NCI-H2196 treated with DMSO at 0.1 percent for 48 hours (cell line): ENCODE data around the gene ZNF618.
A peak's percentile ranks its signal among the peaks of the same experiment; 100 is the strongest.

Source experiments
- DNase-seq: peaks from one replicate; lab custom pipeline; 2025; ENCODE audit not compliant: unreplicated experiment; lab: John Stamatoyannopoulos, UW

ZNF618 gene

GRCh38 chr9:113910036-113910639 lies 34.0 kb downstream of the ZNF618 start:
- peak; percentile 89 for DNase-seq

DNA sequence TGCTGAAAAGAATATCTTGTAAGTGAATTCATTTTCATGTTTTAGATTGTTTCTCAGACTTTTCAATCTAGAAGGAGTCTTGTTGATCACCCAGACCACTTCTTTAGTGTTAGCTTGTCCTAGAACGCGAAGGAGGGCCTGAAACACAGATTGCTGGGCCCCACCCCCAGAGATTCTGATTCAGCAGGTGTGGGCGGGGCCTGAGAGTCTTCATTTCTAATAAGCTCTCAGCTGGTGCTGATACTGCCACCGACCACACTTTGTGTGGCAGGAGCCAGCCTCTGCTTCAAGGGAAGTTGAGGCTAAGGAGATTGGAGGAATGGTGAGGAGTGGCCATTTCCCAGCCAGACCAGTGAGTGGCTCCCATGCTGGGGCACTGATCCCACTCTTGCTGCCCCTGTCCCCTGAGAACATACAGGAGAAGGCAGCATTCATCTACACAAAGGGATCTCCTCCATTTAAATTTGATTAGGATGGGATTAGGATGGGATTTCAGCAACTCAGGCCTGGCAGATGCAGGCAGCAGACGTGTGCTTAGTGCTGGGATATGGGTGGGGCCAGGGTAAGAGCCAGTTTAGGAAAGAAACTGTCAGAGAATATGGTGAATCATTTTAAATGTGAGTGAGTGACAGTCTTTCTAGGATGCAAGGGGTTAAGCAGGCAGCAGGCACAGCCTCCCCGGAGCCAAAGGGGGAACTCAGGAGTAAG lies 35.9 kb downstream of the ZNF618 start:
- DNase-seq = no peak

- no peak for DNase-seq
These were observed 36.7 kb downstream of the ZNF618 start for GRCh38 chr9:113912816-113913215.

- DNase-seq = no peak
These were observed 37.5 kb downstream of the ZNF618 start for GRCh38 chr9:113913426-113914195.

DNA sequence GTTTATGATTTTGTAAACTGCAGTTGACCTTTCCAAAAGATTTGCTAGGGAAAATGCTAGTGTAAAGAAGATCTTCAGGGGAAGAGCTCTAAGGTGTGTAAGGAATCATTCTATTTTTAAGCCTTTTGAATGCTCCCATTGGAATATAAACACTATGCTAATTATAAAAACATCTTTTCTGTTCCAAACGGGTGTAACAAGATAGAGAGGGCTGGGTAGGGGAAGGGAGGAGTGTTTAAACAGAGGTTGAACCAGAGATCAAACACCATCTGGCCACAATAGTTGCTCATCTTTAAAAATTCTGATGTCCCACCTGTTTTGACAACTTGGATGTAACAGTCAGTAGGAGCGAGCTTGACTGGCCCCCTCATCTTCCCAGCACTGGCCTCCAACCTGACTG lies 38.4 kb downstream of the ZNF618 start:
- DNase-seq = no peak

GRCh38 chr9:113915817-113916434 lies 39.8 kb downstream of the ZNF618 start:
- DNase-seq = no peak

- no peak for DNase-seq
These were observed 40.8 kb downstream of the ZNF618 start for GRCh38 chr9:113916931-113917330.

- no peak for DNase-seq
These were observed 42.7 kb downstream of the ZNF618 start for GRCh38 chr9:113918697-113919350.

DNA sequence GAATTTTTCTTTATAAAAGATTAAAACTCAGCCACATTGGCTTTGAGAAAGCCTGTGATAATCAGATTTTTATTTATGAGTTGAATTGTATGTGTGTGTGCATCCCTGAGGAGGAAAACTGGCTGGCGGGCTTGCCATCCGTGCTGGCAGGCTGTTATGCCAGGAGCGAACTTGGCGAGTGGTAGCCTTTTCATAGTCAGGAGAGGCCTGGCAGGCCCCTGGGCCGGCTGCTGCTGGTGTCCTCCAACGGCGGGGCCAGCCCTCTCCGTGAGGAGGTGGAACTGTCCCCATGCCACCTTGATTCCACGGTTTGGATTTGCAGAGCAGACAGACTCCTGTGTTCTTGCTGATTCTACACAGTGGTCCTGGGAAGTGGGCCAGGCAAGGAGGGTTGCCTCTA lies 43.3 kb downstream of the ZNF618 start:
- no peak for DNase-seq

- no peak for DNase-seq
These were observed 43.8 kb downstream of the ZNF618 start for GRCh38 chr9:113919871-113920270.

- no peak for DNase-seq
These were observed 44.8 kb downstream of the ZNF618 start for GRCh38 chr9:113920872-113921271.

GRCh38 chr9:113921396-113921925 lies 45.4 kb downstream of the ZNF618 start:
- DNase-seq = no peak

DNA sequence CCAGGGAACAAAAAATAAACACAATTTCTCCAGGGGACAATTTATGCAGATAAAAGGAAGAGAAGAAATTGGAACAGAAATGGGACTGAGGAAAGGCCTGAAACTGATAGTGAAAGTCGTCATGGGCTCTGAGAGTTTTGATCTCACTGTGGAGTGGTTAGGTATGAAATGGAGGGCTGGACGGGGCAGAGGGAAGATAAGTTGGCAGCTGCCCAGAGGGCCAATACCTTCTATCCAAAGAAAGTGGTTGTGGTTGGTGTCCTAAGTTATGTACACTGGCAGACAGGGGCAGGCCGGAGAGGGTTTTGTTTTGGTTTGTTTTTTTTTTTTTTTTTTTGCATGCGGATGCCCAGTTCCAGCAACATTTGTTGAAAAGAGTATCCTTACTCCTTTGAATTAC lies 46.1 kb downstream of the ZNF618 start:
- no peak for DNase-seq

DNA sequence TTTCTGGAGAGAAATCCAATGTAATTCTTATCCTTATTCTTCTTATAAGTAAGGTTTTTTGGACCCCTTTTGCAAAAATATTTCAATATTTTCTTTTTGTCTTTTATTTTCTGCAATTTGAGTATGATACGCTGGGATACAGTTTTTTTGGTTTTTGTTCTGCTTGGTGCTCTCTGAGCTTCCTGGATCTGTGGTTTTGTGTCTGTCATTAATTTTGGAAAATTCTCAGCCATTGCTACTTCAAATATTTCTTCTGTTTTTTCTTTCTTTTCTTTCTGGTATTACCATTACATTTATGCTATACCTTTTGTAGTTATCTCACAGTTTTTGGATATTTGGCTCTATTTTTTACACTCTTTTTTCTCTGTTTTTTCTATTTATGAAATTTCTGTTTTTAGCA lies 50.1 kb downstream of the ZNF618 start:
- no peak for DNase-seq

GRCh38 chr9:113927277-113927676 lies 51.2 kb downstream of the ZNF618 start:
- no peak for DNase-seq

GRCh38 chr9:113928269-113928668 lies 52.2 kb downstream of the ZNF618 start:
- no peak for DNase-seq

GRCh38 chr9:113929634-113930389 lies 53.7 kb downstream of the ZNF618 start:
- DNase-seq = no peak

DNA sequence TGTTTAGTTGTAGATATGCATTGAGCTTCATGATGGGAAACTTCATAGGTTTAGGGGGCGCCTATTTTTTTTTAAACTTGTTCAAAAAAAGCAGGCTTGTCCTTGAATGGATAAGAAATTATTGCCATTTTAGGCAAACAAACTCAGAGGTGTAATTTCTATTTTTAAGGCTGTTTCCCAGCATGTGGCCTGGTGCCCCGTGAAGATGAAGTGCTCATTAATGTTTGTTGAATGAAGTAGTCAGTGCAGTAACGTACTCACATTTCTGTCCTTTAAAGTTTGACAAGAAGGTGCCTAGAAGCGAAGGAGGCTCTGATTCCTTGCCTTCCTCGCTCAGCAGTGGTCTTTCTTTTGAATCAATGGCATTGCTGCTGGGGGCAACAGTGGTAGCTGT lies 54.3 kb downstream of the ZNF618 start:
- no peak for DNase-seq

DNA sequence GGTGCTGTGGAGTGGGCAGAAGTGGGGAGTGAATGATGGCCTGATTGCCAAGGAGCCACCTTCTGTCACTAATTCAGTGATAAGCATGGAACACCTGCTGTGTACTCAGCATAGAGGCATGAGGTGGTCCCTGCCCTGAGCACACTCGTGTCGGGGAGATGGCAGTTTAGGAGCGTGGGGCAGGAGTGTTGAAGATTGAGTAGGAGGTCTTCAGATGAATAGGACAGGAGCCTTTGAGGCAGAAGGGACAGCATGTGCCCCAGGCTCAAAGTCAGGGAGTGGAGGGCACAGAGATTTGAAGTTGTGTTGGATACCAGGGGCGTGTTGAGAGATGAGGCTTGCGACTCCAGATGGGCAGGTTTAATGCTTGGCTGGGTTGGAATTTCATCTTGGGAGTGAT lies 55.0 kb downstream of the ZNF618 start:
- no peak for DNase-seq

- DNase-seq = no peak
These were observed 55.7 kb downstream of the ZNF618 start for GRCh38 chr9:113931777-113932176.
